ENCODE data around the gene SERGEF. TPM values are rescaled to one million over a fixed set of nuclear protein-coding genes. Genes with fewer than 3 reads are reported as not detected.

Gene SERGEF
- total and polyA plus RNA-seq, 9 donors: 42.0 to 76.3 (median 59.7) TPM

DNA sequence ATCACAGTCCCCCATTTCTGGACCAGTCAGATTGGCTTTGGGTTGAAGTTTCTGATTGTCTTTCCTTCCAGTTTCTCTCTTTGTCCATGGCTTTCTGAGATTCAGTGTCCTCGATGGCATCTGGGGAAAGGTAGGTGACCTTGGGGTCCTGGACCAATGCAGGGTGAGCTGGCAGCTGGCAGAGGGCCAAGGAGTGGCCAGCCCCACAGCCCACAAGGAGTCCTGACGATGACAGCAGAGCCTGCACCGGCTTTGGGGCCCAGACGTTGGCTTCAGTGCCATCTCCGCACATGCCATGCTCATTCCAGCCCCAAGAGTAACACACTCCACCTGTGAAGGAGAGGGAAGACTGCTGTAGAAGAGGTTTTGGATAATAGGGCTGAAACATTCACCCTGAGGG, 224.8 kb downstream of the SERGEF start:
- no peaks in the 10 kb centered on the region for H3K36me3 ChIP-seq
- TF ChIP-seq POLR2A (IDR thresholded peaks at IDR 0.05): no peak
- TF ChIP-seq, protein P1, sequence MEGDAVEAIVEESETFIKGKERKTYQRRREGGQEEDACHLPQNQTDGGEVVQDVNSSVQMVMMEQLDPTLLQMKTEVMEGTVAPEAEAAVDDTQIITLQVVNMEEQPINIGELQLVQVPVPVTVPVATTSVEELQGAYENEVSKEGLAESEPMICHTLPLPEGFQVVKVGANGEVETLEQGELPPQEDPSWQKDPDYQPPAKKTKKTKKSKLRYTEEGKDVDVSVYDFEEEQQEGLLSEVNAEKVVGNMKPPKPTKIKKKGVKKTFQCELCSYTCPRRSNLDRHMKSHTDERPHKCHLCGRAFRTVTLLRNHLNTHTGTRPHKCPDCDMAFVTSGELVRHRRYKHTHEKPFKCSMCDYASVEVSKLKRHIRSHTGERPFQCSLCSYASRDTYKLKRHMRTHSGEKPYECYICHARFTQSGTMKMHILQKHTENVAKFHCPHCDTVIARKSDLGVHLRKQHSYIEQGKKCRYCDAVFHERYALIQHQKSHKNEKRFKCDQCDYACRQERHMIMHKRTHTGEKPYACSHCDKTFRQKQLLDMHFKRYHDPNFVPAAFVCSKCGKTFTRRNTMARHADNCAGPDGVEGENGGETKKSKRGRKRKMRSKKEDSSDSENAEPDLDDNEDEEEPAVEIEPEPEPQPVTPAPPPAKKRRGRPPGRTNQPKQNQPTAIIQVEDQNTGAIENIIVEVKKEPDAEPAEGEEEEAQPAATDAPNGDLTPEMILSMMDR (IDR thresholded peaks at IDR 0.05): no peak
- no peak for TF ChIP-seq EP300 (IDR thresholded peaks at IDR 0.05)
- intact Hi-C loops (cut with DNase I): no loop called here
- no peak overlapping the region for H3K4me3 ChIP-seq
- no peak overlapping the region for H3K27ac ChIP-seq
- H3K9me3 ChIP-seq: no peaks in the 10 kb centered on the region
- DNase-seq: peak in 1 of 5 donors; percentile 17
- H3K27me3 ChIP-seq: no peaks in the 10 kb centered on the region
- WGBS, 3 donors: 93 to 95% (median 93%) methylated on average over 5 of the region's 5 CpGs
- no peaks in the 10 kb centered on the region for H3K4me1 ChIP-seq (ENCODE audit: insufficient read depth)

DNA sequence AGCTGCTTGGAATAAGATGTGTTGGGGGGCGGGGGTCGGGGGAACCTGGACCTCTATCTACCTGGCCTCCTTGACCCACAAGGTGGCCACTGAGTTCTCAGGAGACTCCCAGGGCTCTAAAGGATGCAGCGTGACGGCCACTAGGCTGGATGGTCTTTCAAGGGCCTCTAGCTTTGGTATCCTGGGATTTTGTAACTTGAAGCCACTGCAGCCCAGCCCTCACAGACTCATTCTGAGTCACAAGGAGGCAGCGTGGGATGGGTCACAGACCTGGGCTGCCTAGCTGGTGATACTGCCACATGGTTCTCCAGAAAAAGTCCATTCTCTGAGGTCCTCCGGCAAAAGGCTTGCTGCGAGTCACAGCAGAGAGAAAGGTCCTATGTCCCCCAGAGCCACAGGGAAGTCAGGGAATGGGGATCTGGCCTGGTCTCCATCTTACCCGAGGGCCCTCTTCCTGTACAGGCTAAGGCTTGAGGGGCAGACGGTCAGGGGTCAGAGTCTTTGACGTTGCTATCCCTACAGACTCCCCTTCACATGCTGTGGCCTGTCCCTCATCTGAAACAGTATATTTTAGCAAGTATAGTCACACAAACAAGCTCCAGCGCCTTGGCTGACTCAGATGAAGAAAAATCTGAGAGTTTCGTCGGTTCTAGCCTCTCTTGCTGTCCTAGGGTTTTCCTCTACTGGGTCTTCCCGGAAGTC, 225.9 kb downstream of the SERGEF start:
- 92 to 94% (median 93%) methylated on average over 14 of the region's 14 CpGs for WGBS, 3 donors
- DNase-seq: peak in 1 of 5 donors; percentile 10

DNA sequence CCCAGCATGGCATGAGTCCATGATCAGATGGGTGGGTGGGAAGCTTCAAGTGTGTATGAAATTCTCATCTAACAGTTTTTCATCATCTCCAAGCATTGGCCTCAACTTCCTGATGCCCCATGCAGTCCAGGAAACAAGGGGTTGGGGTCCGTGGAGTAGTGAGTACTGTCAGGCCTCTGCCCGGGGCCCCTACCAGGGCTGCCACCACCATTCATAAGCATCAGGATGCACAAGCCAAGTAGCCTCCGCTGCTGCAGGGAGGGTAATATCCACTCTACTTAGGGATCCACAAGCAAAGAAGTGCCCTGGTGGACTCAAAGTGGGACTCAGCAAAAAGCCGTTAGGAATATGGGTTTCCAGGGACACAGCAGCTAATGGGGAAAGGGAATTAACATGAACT, 229.0 kb downstream of the SERGEF start:
- no peak overlapping the region for H3K27ac ChIP-seq
- TF ChIP-seq POLR2A (IDR thresholded peaks at IDR 0.05): no peak
- no peak for TF ChIP-seq EP300 (IDR thresholded peaks at IDR 0.05)
- TF ChIP-seq, protein P1 (IDR thresholded peaks at IDR 0.05): no peak
- intact Hi-C loops (cut with DNase I): no loop called here
- no peaks in the 10 kb centered on the region for H3K36me3 ChIP-seq
- no peak overlapping the region for H3K4me3 ChIP-seq
- no peaks in the 10 kb centered on the region for H3K9me3 ChIP-seq
- peak in 1 of 5 donors; percentile 4 for DNase-seq
- WGBS, 3 donors: 90 to 97% (median 91%) methylated on average over 4 of the region's 4 CpGs
- no peaks in the 10 kb centered on the region for H3K4me1 ChIP-seq (ENCODE audit: insufficient read depth)
- H3K27me3 ChIP-seq: no peaks in the 10 kb centered on the region

More for the DNA sequence above, 225.9 kb downstream of the SERGEF start:
- Histone ChIP-seq H3K9me3 (no peaks in the 10 kb centered on the region), H3K36me3 (no peaks in the 10 kb centered on the region), H3K27me3 (no peaks in the 10 kb centered on the region), H3K27ac (no peak overlapping the region), H3K4me1 (ENCODE audit: insufficient read depth) (no peaks in the 10 kb centered on the region), H3K4me3 (no peak overlapping the region)
- TF ChIP-seq, protein P1 (IDR thresholded peaks at IDR 0.05): no peak
- no peak for TF ChIP-seq EP300 (IDR thresholded peaks at IDR 0.05)
- no peak for TF ChIP-seq POLR2A (IDR thresholded peaks at IDR 0.05)
- intact Hi-C loops (cut with DNase I): no loop called here

DNA sequence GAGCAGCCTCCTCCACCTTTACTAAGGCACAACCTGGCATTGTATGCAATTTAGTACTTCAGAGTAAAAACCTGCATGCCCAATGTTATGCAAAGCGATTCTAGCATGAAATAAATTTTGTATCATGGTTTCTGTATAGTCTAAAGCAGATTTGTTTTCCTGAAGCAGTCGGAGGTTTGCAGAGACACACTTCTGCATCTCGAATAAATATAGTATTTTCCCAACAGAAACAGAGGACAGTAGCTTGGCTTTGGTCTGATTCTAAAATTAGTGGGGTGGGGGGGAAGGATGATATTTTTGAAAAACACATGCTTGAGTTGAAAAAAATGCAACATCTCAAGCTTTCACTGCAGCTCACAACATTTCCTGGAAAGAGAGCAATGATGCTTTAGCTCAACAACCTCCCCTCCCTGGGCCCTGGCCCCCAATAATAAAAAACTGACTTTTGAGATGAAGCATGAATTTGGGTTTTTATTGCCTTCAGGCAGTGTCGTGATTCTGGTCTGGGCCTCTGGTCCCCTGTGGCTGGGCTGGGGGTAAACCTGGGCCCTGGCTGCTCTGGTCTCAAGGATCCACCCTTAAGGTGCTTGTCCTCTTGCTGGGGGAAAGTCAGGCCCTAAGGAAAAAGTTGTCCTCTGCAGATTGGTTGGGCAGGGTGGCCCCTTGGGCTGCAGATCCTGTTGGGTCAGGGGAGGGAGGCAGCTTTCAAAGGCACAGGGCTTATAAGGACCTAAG, 230.1 kb downstream of the SERGEF start:
- peak in 1 of 5 donors; percentile 7 for DNase-seq
- no peak overlapping the region for H3K4me3 ChIP-seq
- H3K4me1 ChIP-seq (ENCODE audit: insufficient read depth): no peaks in the 10 kb centered on the region
- H3K27ac ChIP-seq: no peak overlapping the region
- WGBS, 3 donors: 40 to 50% (median 45%) methylated on average over 4 of the region's 4 CpGs
- H3K36me3 ChIP-seq: no peaks in the 10 kb centered on the region
- no peaks in the 10 kb centered on the region for H3K9me3 ChIP-seq
- no peak for TF ChIP-seq EP300 (IDR thresholded peaks at IDR 0.05)
- TF ChIP-seq, protein P1 (IDR thresholded peaks at IDR 0.05): no peak
- no peak for TF ChIP-seq POLR2A (IDR thresholded peaks at IDR 0.05)
- intact Hi-C loops (cut with DNase I): no loop called here
- H3K27me3 ChIP-seq: no peaks in the 10 kb centered on the region

All from ovary (tissue), 9 donors.